Spinal cord (tissue), 10 donors: ENCODE data around the gene STRA8. TPM values are rescaled to one million over a fixed set of nuclear protein-coding genes. Genes with fewer than 3 reads are reported as not detected.
A peak's percentile ranks its signal among the peaks of the same experiment; 100 is the strongest.
"Not testable (repeated sequence)": the region's sequence is repeated elsewhere in the genome, so short reads cannot be mapped to it uniquely, and the experiment has no call there.

ENCODE experiments used
- DNase-seq, 6 donors: peaks; one replicate each; pipeline versions ENCODE4 v3.0.0 to v3.0.0-alpha.2; 2013 to 2015; ENCODE audit warnings: low spot score in 6 of 6, low read depth in 4 of 6
- H3K27ac ChIP-seq: one replicate; pipeline ENCODE4 v1.5.1; 2013; ENCODE audit warnings: low read depth, low read length, control low read depth
- H3K27me3 ChIP-seq: one replicate; pipeline ENCODE4 v1.6.1; 2013; ENCODE audit warnings: low read length; ENCODE audit not compliant: control insufficient read depth, insufficient read depth
- H3K36me3 ChIP-seq: one replicate; pipeline ENCODE4 v1.6.1; 2013; ENCODE audit warnings: low read length; ENCODE audit not compliant: control insufficient read depth, insufficient read depth
- H3K4me1 ChIP-seq: one replicate; pipeline ENCODE4 v1.6.1; 2013; ENCODE audit warnings: low read length; ENCODE audit not compliant: control insufficient read depth, insufficient read depth
- H3K4me3 ChIP-seq: one replicate; pipeline ENCODE4 v1.5.1; 2013; ENCODE audit warnings: low read depth, low read length, control low read depth
- H3K9me3 ChIP-seq: one replicate; pipeline ENCODE4 v1.6.1; 2013; ENCODE audit warnings: low read length; ENCODE audit not compliant: control insufficient read depth, insufficient read depth
- WGBS: methylation state at CpG from one replicate; pipeline ENCODE4 v1.1.5; 2013; ENCODE audit warnings: missing lambda C conversion rate; ENCODE audit not compliant: insufficient coverage; 5-methylcytosine and 5-hydroxymethylcytosine counted together
- polyA plus RNA-seq, 2 donors: library from polyadenylated mRNA; unstranded; fragments of 120-200 nt; gene quantifications; one replicate each; pipeline ENCODE4 v1.2.1, GENCODE V29; 2013; ENCODE audit not compliant: insufficient read length in 2 of 2
- total RNA-seq, 2 donors: library from RNA; depleted of rRNA in 1 of 2; stranded (reverse); fragments of 120-200 nt in 1 of 2; fragments of >200 nt in 1 of 2; gene quantifications; one replicate each; pipeline versions ENCODE4 v1.2.3 to v1.2.4, GENCODE V29; 2013 to 2014
- donor health status: healthy.

Gene STRA8
- total and polyA plus RNA-seq, 4 donors = not detected

- H3K36me3 ChIP-seq = no peaks in the 10 kb centered on the region
- peaks cover 7% of the 10 kb centered on the region for H3K4me1 ChIP-seq
- 0% methylated on average over 81 of the region's 82 CpGs for WGBS
- no peaks in the 10 kb centered on the region for H3K27me3 ChIP-seq
- H3K4me3 ChIP-seq = peak within 1 kb of the TSS; percentile 93
- peak within 1 kb of the TSS; percentile 93 for H3K27ac ChIP-seq
- DNase-seq = peak; percentile 77 to 98 (median 88)
- H3K9me3 ChIP-seq = no peaks in the 10 kb centered on the region
Measured at GRCh38 chr7:135211179-135211945, 22.3 kb upstream of the STRA8 start, which contains the start of gene WDR91. WDR91 (minus strand) TSS chr7:135211526; CDS start chr7:135211502, 24 bp downstream.

DNA sequence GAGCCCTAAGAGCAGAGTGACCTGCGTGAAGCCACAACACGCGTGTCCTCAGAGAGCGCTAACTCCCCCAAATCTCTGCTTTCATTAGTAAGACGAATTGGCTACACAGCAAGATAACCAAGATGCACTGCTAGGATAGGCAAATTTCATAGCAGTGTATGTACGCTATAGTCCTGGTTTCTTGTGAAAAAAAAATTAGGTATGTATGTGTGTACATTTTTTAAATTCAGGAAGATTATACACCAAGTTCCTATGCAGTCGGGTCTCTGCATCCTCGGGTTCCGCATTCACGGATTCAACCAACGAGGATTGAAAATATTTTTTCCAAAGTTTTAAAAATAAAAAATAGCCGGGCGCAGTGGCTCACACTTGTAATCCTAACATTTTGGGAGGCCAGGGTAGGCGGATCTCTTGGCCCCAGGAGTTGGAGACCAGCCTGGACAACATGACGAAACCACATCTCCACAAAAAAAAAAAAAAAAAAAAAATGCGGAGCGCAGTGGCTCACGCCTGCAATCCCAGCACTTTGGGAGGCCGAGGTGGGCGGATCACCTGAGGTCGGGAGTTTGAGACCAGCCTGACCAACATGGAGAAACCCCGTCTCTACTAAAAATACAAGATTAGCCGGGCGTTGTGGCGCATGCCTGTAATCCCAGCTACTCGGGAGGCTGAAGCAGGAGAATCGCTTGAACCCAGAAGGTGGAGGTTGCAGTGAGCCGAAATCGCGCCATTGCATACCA is 21.5 kb upstream of the STRA8 start:
- WGBS = 100% methylated on average over 6 of the region's 30 CpGs
- not testable (repeated sequence) for H3K9me3 ChIP-seq, H3K4me1 ChIP-seq, H3K36me3 ChIP-seq, H3K27me3 ChIP-seq
- Histone ChIP-seq H3K4me3 (peak overlapping the region; percentile 93), H3K27ac (peak overlapping the region; percentile 93)
- peak in 1 of 6 donors; percentile 20 for DNase-seq

GRCh38 chr7:135213831-135214230 is 19.8 kb upstream of the STRA8 start:
- H3K9me3 ChIP-seq = no peaks in the 10 kb centered on the region
- H3K4me3 ChIP-seq = no peak overlapping the region
- 84% methylated on average over 2 of the region's 2 CpGs for WGBS

GRCh38 chr7:135215180-135215579 is 18.5 kb upstream of the STRA8 start:
- no peak for DNase-seq
- peaks cover 3% of the 10 kb centered on the region for H3K4me1 ChIP-seq
- no peak overlapping the region for H3K27ac ChIP-seq
- no peaks in the 10 kb centered on the region for H3K36me3 ChIP-seq
- H3K9me3 ChIP-seq = no peaks in the 10 kb centered on the region
- no peaks in the 10 kb centered on the region for H3K27me3 ChIP-seq
- no peak overlapping the region for H3K4me3 ChIP-seq
- 89% methylated on average over 2 of the region's 4 CpGs for WGBS

More at GRCh38 chr7:135213831-135214230, 19.8 kb upstream of the STRA8 start:
- Histone ChIP-seq H3K36me3 (no peaks in the 10 kb centered on the region), H3K27ac (no peak overlapping the region), H3K4me1 (peaks cover 7% of the 10 kb centered on the region), H3K27me3 (no peaks in the 10 kb centered on the region)
- DNase-seq = no peak

GRCh38 chr7:135215698-135216097 is 17.9 kb upstream of the STRA8 start:
- WGBS = no CpG with 5 or more reads among the region's 3 CpGs
- Histone ChIP-seq H3K4me1 (no peaks in the 10 kb centered on the region), H3K4me3 (no peak overlapping the region), H3K27me3 (no peaks in the 10 kb centered on the region), H3K36me3 (no peaks in the 10 kb centered on the region), H3K27ac (no peak overlapping the region), H3K9me3 (no peaks in the 10 kb centered on the region)
- DNase-seq = no peak

GRCh38 chr7:135217645-135218509 is 15.8 kb upstream of the STRA8 start:
- Histone ChIP-seq H3K4me1 (no peaks in the 10 kb centered on the region), H3K4me3 (no peak overlapping the region), H3K27ac (no peak overlapping the region), H3K27me3 (no peaks in the 10 kb centered on the region), H3K9me3 (no peaks in the 10 kb centered on the region), H3K36me3 (no peaks in the 10 kb centered on the region)
- no peak for DNase-seq
- WGBS = 91% methylated on average over 4 of the region's 5 CpGs

DNA sequence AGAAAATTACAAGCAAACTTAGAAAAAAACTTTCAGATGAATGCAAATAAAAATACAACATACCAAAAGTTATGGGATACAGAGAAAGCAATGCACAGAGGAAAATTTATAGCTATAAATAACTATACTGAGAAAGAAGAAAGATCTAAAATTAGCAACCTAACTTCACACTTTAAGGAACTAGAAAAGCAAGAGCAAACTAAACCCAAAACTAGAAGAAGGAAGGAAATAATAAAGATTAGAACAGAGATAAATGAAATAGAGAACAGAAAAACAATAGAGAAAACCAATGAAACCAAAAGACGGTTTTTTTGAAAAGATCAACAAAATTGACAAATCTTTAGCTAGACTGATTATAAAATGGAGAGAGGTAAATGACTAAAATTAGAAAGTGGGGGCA is 9.6 kb upstream of the STRA8 start:
- H3K4me1 ChIP-seq = no peaks in the 10 kb centered on the region
- H3K27me3 ChIP-seq = no peaks in the 10 kb centered on the region
- DNase-seq = no peak
- WGBS = no CpG with 5 or more reads among the region's 1 CpG
- H3K9me3 ChIP-seq = no peaks in the 10 kb centered on the region
- no peak overlapping the region for H3K4me3 ChIP-seq
- H3K36me3 ChIP-seq = no peaks in the 10 kb centered on the region
- H3K27ac ChIP-seq = no peak overlapping the region

GRCh38 chr7:135231686-135232085 is 2.0 kb upstream of the STRA8 start:
- Histone ChIP-seq H3K36me3 (no peaks in the 10 kb centered on the region), H3K4me1 (no peaks in the 10 kb centered on the region), H3K27me3 (no peaks in the 10 kb centered on the region), H3K4me3 (no peak overlapping the region), H3K9me3 (no peaks in the 10 kb centered on the region), H3K27ac (no peak overlapping the region)
- DNase-seq = no peak

GRCh38 chr7:135232087-135232486 is 1.6 kb upstream of the STRA8 start:
- 94% methylated on average over 3 of the region's 6 CpGs for WGBS

More at GRCh38 chr7:135232087-135232486, 1.6 kb upstream of the STRA8 start:
- H3K4me3 ChIP-seq = no peak overlapping the region
- H3K27me3 ChIP-seq = no peaks in the 10 kb centered on the region
- no peaks in the 10 kb centered on the region for H3K4me1 ChIP-seq
- no peak overlapping the region for H3K27ac ChIP-seq
- DNase-seq = no peak
- no peaks in the 10 kb centered on the region for H3K36me3 ChIP-seq
- H3K9me3 ChIP-seq = no peaks in the 10 kb centered on the region
